ENCODE measurements around the gene VWA5B2. TPM values are rescaled to one million over a fixed set of nuclear protein-coding genes. Genes with fewer than 3 reads are reported as not detected.

The VWA5B2 gene
- total and polyA plus RNA-seq, 2 of the 13 experiments (the other 11 are each of a cell fraction or from before 2014, with no cell fraction given), result 0.03 to 0.04 TPM

DNA sequence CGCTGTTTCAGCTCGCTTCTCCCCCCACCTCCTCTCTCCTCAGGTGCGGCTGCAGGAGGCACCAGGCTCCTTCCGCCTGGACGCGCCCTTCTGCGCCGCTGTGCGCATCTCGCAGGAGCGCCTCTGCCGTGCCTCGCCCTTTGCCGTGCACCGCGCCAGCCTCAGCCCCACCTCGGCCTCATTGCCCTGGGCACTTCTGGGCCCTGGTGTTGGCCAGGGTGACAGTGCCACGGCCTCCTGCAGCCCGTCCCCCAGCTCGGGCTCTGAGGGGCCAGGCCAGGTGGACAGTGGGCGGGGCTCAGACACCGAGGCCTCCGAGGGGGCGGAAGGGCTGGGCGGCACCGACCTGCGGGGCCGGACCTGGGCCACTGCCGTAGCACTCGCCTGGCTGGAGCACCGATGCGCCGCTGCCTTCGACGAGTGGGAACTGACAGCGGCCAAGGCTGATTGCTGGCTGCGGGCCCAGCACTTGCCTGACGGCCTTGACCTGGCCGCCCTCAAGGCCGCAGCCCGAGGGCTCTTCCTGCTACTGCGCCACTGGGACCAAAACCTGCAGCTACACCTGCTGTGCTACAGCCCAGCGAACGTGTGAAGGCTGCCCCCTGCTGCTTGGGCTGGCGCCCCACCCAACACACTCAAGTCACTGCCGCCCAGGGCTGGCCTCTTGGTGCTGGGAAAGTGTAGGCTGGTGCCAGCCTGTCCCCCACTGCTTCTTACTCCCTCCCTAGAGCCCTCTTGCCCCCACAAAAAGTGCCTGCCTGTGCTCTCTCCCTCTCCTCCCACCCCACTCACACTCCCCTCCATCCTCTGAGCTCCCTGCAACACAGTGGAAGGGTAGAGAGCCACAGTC is 12.3 kb downstream of the VWA5B2 start (continued):
- peak; percentile 50; the same call in 1 of the 2 replicates for TF ChIP-seq ZNF460 (CRISPR knock-in tag; IDR thresholded peaks at IDR 0.05; ENCODE audit: borderline replicate concordance)
- no peak for TF ChIP-seq ZNF550 (CRISPR knock-in tag; IDR thresholded peaks at IDR 0.05; ENCODE audit: borderline replicate concordance)
- TF ChIP-seq, protein P1, sequence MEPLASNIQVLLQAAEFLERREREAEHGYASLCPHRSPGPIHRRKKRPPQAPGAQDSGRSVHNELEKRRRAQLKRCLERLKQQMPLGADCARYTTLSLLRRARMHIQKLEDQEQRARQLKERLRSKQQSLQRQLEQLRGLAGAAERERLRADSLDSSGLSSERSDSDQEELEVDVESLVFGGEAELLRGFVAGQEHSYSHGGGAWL (CRISPR knock-in tag; IDR thresholded peaks at IDR 0.05), result peak; percentile 27; the same call in 1 of the 2 replicates
- no peak for TF ChIP-seq SP2 (CRISPR knock-in tag; IDR thresholded peaks at IDR 0.05)
- peak; percentile 87 for TF ChIP-seq FOXO1 (CRISPR knock-in tag; IDR thresholded peaks at IDR 0.05)
- TF ChIP-seq ZNF274 (CRISPR knock-in tag; IDR thresholded peaks at IDR 0.05), result peak; percentile 75; the same call in 1 of the 2 replicates
- TF ChIP-seq, protein P2, sequence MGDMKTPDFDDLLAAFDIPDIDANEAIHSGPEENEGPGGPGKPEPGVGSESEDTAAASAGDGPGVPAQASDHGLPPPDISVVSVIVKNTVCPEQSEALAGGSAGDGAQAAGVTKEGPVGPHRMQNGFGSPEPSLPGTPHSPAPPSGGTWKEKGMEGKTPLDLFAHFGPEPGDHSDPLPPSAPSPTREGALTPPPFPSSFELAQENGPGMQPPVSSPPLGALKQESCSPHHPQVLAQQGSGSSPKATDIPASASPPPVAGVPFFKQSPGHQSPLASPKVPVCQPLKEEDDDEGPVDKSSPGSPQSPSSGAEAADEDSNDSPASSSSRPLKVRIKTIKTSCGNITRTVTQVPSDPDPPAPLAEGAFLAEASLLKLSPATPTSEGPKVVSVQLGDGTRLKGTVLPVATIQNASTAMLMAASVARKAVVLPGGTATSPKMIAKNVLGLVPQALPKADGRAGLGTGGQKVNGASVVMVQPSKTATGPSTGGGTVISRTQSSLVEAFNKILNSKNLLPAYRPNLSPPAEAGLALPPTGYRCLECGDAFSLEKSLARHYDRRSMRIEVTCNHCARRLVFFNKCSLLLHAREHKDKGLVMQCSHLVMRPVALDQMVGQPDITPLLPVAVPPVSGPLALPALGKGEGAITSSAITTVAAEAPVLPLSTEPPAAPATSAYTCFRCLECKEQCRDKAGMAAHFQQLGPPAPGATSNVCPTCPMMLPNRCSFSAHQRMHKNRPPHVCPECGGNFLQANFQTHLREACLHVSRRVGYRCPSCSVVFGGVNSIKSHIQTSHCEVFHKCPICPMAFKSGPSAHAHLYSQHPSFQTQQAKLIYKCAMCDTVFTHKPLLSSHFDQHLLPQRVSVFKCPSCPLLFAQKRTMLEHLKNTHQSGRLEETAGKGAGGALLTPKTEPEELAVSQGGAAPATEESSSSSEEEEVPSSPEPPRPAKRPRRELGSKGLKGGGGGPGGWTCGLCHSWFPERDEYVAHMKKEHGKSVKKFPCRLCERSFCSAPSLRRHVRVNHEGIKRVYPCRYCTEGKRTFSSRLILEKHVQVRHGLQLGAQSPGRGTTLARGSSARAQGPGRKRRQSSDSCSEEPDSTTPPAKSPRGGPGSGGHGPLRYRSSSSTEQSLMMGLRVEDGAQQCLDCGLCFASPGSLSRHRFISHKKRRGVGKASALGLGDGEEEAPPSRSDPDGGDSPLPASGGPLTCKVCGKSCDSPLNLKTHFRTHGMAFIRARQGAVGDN (CRISPR knock-in tag; IDR thresholded peaks at IDR 0.05), result peak; percentile 96
- no peak for TF ChIP-seq U2AF1 (optimal IDR thresholded peaks at IDR 0.05; ENCODE audit: low read depth, low read length)
- TF ChIP-seq, protein P3, sequence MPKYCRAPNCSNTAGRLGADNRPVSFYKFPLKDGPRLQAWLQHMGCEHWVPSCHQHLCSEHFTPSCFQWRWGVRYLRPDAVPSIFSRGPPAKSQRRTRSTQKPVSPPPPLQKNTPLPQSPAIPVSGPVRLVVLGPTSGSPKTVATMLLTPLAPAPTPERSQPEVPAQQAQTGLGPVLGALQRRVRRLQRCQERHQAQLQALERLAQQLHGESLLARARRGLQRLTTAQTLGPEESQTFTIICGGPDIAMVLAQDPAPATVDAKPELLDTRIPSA (CRISPR knock-in tag; IDR thresholded peaks at IDR 0.05; ENCODE audit: borderline replicate concordance), result peak; percentile 69; the same call in 1 of the 2 replicates
- no peak for TF ChIP-seq ZFP36L1 (CRISPR knock-in tag; IDR thresholded peaks at IDR 0.05)
- TF ChIP-seq ZNF430 (CRISPR knock-in tag; IDR thresholded peaks at IDR 0.05), result peak; percentile 92
- TF ChIP-seq ZNF256 (CRISPR knock-in tag; conservative IDR thresholded peaks at IDR 0.05), result peak; percentile 76; the same call in 1 of the 2 replicates
- peak; percentile 83; the same call in 1 of the 2 replicates for TF ChIP-seq ZNF546 (CRISPR knock-in tag; conservative IDR thresholded peaks at IDR 0.05)
- TF ChIP-seq, protein P4, sequence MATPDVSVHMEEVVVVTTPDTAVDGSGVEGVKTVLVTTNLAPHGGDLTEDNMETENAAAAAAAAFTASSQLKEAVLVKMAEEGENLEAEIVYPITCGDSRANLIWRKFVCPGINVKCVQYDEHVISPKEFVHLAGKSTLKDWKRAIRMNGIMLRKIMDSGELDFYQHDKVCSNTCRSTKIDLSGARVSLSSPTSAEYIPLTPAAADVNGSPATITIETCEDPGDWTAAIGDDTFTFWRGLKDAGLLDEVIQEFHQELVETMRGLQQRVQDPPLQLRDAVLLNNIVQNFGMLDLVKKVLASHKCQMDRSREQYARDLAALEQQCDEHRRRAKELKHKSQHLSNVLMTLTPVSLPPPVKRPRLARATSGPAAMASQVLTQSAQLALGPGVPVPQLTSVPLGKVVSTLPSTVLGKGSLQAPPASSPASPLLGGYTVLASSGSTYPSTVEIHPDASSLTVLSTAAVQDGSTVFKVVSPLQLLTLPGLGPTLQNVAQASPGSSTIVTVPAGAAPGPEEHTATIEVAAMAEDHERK (CRISPR knock-in tag; IDR thresholded peaks at IDR 0.05; ENCODE audit: low read depth), result no peak
- TF ChIP-seq, protein P5, sequence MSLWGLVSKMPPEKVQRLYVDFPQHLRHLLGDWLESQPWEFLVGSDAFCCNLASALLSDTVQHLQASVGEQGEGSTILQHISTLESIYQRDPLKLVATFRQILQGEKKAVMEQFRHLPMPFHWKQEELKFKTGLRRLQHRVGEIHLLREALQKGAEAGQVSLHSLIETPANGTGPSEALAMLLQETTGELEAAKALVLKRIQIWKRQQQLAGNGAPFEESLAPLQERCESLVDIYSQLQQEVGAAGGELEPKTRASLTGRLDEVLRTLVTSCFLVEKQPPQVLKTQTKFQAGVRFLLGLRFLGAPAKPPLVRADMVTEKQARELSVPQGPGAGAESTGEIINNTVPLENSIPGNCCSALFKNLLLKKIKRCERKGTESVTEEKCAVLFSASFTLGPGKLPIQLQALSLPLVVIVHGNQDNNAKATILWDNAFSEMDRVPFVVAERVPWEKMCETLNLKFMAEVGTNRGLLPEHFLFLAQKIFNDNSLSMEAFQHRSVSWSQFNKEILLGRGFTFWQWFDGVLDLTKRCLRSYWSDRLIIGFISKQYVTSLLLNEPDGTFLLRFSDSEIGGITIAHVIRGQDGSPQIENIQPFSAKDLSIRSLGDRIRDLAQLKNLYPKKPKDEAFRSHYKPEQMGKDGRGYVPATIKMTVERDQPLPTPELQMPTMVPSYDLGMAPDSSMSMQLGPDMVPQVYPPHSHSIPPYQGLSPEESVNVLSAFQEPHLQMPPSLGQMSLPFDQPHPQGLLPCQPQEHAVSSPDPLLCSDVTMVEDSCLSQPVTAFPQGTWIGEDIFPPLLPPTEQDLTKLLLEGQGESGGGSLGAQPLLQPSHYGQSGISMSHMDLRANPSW (CRISPR knock-in tag; IDR thresholded peaks at IDR 0.05; ENCODE audit: borderline replicate concordance), result 0 out of 2 replicates have a peak, but pooled peaks have one; percentile 26
- TF ChIP-seq BHLHE40 (IDR thresholded peaks at IDR 0.05; ENCODE audit: low read length), result peak; percentile 47; the same call in 1 of the 2 replicates
- TF ChIP-seq NFE2L2 (IDR thresholded peaks at IDR 0.05; ENCODE audit: low read length), result no peak

Data from HepG2 (cell line).